Gastrocnemius medialis (tissue), 4 donors: ENCODE data around the gene MRGPRE. TPM values are rescaled to one million over a fixed set of nuclear protein-coding genes. Genes with fewer than 3 reads are reported as not detected.

Experiments used
- ATAC-seq, 2 donors: fragments of 150-250 bp; one replicate each; pipeline ENCODE4 v1.9.1; 2016
- DNase-seq, 2 donors: peaks; one replicate each; pipeline ENCODE4 v3.0.0-alpha.2; 2019
- H3K27ac ChIP-seq, 4 donors: fragments of 200-600 bp; sonication (generic); 1 replicate in 1 of 4; 2 replicates in 3 of 4; pipeline ENCODE4 v1.5.1; 2016 to 2018; ENCODE audit warnings: mild to moderate bottlenecking in 2 of 4, moderate library complexity in 1 of 4
- H3K27me3 ChIP-seq, 3 donors: fragments of 200-600 bp; sonication (generic) in 2 of 3; 1 replicate in 1 of 3; 2 replicates in 2 of 3; pipeline versions ENCODE4 v1.5.1 to v1.6.0; 2016 to 2019; ENCODE audit warnings: mild to moderate bottlenecking in 1 of 3, moderate library complexity in 1 of 3
- H3K36me3 ChIP-seq, 2 donors: fragments of 200-600 bp; sonication (generic) in 1 of 2; one replicate each; pipeline ENCODE4 v1.5.1; 2017 to 2018
- H3K4me1 ChIP-seq, 2 donors: fragments of 200-600 bp; sonication (generic) in 1 of 2; one replicate each; pipeline ENCODE4 v1.5.1; 2016 to 2017; ENCODE audit warnings: mild to moderate bottlenecking in 2 of 2
- H3K4me3 ChIP-seq, 4 donors: fragments of 200-600 bp; sonication (generic) in 3 of 4; 1 replicate in 1 of 4; 2 replicates in 3 of 4; pipeline ENCODE4 v1.5.1; 2016 to 2019; ENCODE audit warnings: mild to moderate bottlenecking in 2 of 4
- H3K9me3 ChIP-seq, 3 donors: fragments of 200-600 bp; sonication (generic) in 2 of 3; 1 replicate in 1 of 3; 2 replicates in 2 of 3; pipeline ENCODE4 v1.5.1; 2016 to 2019
- POLR2A ChIP-seq, 2 donors: fragments of 450-650 bp; IDR thresholded peaks; one replicate each; pipeline ENCODE4 v1.6.1; 2017; ENCODE audit warnings: antibody characterized with exemption in 2 of 2, mild to moderate bottlenecking in 2 of 2, moderate library complexity in 2 of 2
- in situ Hi-C, 4 donors: fragments of 200-750 bp; cut with MboI; loops; one replicate each; pipeline versions ENCODE4 v1.15.0 to v1.8.0; 2017; ENCODE audit warnings: low sequenced_read_pairs in 4 of 4
- intact Hi-C: fragments of 100-400 bp; cut with DNase I; formaldehyde crosslinking; loops from one replicate; pipeline ENCODE4 v1.15.1; 2023; ENCODE audit warnings: low total_unique reads
- total RNA-seq, 4 donors: library from RNA; depleted of rRNA; stranded (reverse); fragments of >200 nt; gene quantifications; one replicate each; pipeline versions ENCODE4 v1.1.0 to v1.2.3, GENCODE V29; 2016
- TF ChIP-seq, protein P1 (sequence below), 5 experiments: fragments of 450-650 bp in 3 of 5; fragments of 200-600 bp in 2 of 5; sonication (generic) in 2 of 5; IDR thresholded peaks in 4 of 5; conservative IDR thresholded peaks in 1 of 5; 1 replicate in 4 of 5; 2 replicates in 1 of 5; pipeline ENCODE4 v1.5.1; 2016 to 2019; ENCODE audit warnings: antibody characterized with exemption in 5 of 5, mild to moderate bottlenecking in 3 of 5, moderate library complexity in 3 of 5

Gene MRGPRE
- total RNA-seq, 4 donors from 2014 or later, result not detected

DNA sequence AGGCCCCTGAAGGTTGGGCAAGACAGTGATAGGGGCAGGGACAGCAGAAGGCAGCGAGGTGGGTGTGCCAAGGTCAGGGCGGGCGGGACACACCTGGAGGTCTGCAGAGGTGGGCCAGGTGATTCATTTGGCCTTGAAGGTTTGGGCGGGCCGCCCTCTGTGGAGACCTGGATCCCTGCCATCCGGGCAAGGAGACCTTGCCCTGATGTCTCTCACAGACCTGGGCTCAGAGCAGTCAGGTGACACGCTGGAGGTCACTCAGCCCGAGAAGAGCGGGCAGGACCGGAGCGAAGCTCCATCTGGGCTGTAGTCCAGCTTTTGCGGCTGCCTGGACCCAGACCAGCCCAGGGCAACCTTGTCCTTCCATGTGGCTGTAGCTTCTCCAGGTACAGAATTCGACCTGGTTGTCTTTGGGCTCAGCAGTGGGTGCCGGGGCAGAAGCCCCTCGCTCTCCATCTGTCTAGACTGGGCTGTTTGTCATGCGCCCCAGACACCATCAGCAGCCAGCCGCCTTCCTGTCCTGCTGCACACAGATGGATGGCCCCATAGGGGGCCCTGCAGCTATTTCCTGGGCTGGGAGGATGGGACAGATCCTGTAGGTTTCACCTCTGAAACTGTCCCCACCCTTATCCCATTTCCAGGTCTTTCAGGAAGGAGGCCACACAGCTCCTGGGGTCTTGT, 16.7 kb downstream of the MRGPRE start:
- no peak for ATAC-seq
- H3K27me3 ChIP-seq, result peaks cover 3 to 22% (median 8%) of the 10 kb centered on the region in 3 donors
- in situ Hi-C loops, result loop anchor here in 2 of 4 donors (10.0 kb wide), 1 partner anchor 101 kb away; no protein-coding TSS in a partner anchor
- H3K36me3 ChIP-seq, result no peaks in the 10 kb centered on the region
- peaks cover 0 to 4% (median 0%) of the 10 kb centered on the region in 3 donors for H3K9me3 ChIP-seq
- no peak overlapping the region for H3K4me3 ChIP-seq
- H3K4me1 ChIP-seq, result no peaks in the 10 kb centered on the region
- intact Hi-C loops, result loop anchor here (2.0 to 5.0 kb wide), 2 partner anchors 45 to 178 kb away; no protein-coding TSS in a partner anchor
- DNase-seq, result no peak
- TF ChIP-seq POLR2A (IDR thresholded peaks at IDR 0.05), result no peak
- TF ChIP-seq, protein P1, sequence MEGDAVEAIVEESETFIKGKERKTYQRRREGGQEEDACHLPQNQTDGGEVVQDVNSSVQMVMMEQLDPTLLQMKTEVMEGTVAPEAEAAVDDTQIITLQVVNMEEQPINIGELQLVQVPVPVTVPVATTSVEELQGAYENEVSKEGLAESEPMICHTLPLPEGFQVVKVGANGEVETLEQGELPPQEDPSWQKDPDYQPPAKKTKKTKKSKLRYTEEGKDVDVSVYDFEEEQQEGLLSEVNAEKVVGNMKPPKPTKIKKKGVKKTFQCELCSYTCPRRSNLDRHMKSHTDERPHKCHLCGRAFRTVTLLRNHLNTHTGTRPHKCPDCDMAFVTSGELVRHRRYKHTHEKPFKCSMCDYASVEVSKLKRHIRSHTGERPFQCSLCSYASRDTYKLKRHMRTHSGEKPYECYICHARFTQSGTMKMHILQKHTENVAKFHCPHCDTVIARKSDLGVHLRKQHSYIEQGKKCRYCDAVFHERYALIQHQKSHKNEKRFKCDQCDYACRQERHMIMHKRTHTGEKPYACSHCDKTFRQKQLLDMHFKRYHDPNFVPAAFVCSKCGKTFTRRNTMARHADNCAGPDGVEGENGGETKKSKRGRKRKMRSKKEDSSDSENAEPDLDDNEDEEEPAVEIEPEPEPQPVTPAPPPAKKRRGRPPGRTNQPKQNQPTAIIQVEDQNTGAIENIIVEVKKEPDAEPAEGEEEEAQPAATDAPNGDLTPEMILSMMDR (IDR thresholded peaks at IDR 0.05 in 4 of 5, conservative IDR thresholded peaks at IDR 0.05 in 1 of 5), result no peak
- no peak overlapping the region for H3K27ac ChIP-seq

DNA sequence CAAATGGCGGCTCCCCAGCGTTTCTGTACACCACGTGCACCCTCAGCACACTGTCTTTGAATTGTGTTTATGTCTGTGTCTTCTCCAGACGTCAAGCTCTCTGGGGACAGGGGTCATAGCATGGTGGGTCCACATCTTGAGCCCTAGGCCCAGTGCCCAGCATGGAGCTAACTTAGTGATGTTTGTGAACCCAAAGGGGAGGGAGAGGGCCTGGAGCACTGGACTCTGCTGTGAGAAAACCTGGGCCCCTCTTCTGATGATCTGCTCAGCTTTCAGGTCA, 17.9 kb downstream of the MRGPRE start:
- in situ Hi-C loops (loop anchor here in 3 of 4 donors (5.0 to 10.0 kb wide), 2 partner anchors 100 to 102 kb away; no protein-coding TSS in a partner anchor), intact Hi-C loops (no loop called here)
- H3K27me3 ChIP-seq, result peaks cover 0 to 18% (median 8%) of the 10 kb centered on the region in 3 donors
- no peak for DNase-seq
- ATAC-seq, result no peak
- no peak for TF ChIP-seq POLR2A (IDR thresholded peaks at IDR 0.05)
- TF ChIP-seq, protein P1 (IDR thresholded peaks at IDR 0.05 in 4 of 5, conservative IDR thresholded peaks at IDR 0.05 in 1 of 5), result no peak
- H3K9me3 ChIP-seq, result peaks cover 0 to 4% (median 0%) of the 10 kb centered on the region in 3 donors
- H3K4me3 ChIP-seq, result no peak overlapping the region
- no peaks in the 10 kb centered on the region for H3K36me3 ChIP-seq
- H3K27ac ChIP-seq, result no peak overlapping the region
- H3K4me1 ChIP-seq, result no peaks in the 10 kb centered on the region

DNA sequence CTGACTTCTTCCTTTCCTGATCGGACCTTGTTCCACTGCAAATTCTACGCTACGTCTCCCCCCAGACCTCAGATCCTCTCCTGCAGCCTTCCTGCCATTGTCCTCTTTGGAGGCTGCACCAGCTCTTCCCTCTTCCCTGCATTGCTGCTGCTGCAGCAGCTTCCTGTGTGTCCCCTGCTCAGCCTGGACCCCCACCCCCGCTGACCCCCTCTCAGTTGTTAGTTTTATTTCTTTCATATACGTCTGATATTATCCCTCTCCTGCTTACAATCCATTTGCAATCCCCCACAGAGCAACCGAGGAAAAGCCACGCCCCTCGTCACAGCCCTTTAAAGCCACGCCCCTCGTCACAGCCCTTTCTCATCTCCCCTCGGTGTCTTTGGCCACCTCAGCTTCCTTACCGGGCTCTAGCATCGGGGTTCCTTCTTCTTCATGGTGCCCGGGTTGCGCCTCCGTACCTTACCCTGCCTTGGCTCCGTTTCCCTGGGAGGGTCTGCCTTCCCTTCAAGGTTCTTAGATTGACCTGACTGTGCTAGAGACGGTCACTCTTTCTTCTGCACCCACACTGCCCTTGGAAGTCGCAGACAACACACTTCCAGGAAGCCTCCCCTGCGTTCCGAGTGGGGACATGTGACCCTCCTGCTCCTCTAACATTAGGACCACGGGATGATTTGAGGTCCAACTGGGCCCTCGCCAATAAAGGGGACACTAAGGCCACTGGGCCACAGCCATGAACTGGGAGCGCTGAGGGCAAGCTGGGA, 18.4 kb downstream of the MRGPRE start:
- in situ Hi-C loops (loop anchor here in 3 of 4 donors (5.0 to 10.0 kb wide), 2 partner anchors 99 to 102 kb away; no protein-coding TSS in a partner anchor), intact Hi-C loops (no loop called here)
- no peak for ATAC-seq
- no peaks in the 10 kb centered on the region for H3K36me3 ChIP-seq
- H3K27ac ChIP-seq, result no peak overlapping the region
- H3K4me1 ChIP-seq, result no peaks in the 10 kb centered on the region
- peaks cover 0 to 4% (median 0%) of the 10 kb centered on the region in 3 donors for H3K9me3 ChIP-seq
- DNase-seq, result no peak
- no peak overlapping the region for H3K4me3 ChIP-seq
- H3K27me3 ChIP-seq, result peaks cover 0 to 16% (median 8%) of the 10 kb centered on the region in 3 donors
- TF ChIP-seq POLR2A (IDR thresholded peaks at IDR 0.05), result no peak
- TF ChIP-seq, protein P1 (IDR thresholded peaks at IDR 0.05 in 4 of 5, conservative IDR thresholded peaks at IDR 0.05 in 1 of 5), result no peak

DNA sequence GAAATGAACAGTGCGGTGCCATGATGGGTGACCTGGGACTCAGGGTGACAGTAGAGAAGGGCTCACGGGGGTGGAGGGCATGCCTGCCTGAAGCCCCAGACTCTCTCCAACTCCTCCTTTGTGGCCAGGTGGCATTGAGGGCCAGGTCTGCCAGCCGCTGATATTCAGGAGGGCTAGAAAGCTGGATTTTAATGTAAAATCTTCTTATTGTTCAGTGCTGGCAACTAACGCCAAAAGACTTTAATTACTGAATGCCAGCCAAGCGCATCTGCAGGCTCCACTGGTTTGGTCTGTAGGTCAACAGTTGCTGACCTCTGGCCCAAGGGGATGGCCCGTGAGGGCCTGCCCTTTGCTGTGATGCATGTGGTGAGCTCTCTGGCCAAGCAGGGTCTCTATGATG, 23.9 kb downstream of the MRGPRE start:
- ATAC-seq (no peak), DNase-seq (no peak)
- Histone ChIP-seq H3K9me3 (peaks cover 0 to 4% (median 0%) of the 10 kb centered on the region in 3 donors), H3K27ac (no peak overlapping the region), H3K36me3 (no peaks in the 10 kb centered on the region), H3K4me1 (no peaks in the 10 kb centered on the region), H3K4me3 (no peak overlapping the region), H3K27me3 (peaks cover 6 to 16% (median 8%) of the 10 kb centered on the region in 3 donors)
- intact Hi-C loops, result no loop called here
- in situ Hi-C loops, result no loop called here
- TF ChIP-seq, protein P1 (IDR thresholded peaks at IDR 0.05 in 4 of 5, conservative IDR thresholded peaks at IDR 0.05 in 1 of 5), result no peak
- TF ChIP-seq POLR2A (IDR thresholded peaks at IDR 0.05), result no peak
